ENCODE data around the gene INPP5A.

GRCh38 chr10:132674311-132674710 lies 136.7 kb downstream of the INPP5A start:
- TF ChIP-seq CTCF (conservative IDR thresholded peaks at IDR 0.05; ENCODE audit: low read length) (no peak), EZH2phosphoT487 (IDR thresholded peaks at IDR 0.05; ENCODE audit: borderline replicate concordance) (no peak)

Data from Loucy (cell line).